ENCODE results near the gene CHCHD6.

The CHCHD6 gene

DNA sequence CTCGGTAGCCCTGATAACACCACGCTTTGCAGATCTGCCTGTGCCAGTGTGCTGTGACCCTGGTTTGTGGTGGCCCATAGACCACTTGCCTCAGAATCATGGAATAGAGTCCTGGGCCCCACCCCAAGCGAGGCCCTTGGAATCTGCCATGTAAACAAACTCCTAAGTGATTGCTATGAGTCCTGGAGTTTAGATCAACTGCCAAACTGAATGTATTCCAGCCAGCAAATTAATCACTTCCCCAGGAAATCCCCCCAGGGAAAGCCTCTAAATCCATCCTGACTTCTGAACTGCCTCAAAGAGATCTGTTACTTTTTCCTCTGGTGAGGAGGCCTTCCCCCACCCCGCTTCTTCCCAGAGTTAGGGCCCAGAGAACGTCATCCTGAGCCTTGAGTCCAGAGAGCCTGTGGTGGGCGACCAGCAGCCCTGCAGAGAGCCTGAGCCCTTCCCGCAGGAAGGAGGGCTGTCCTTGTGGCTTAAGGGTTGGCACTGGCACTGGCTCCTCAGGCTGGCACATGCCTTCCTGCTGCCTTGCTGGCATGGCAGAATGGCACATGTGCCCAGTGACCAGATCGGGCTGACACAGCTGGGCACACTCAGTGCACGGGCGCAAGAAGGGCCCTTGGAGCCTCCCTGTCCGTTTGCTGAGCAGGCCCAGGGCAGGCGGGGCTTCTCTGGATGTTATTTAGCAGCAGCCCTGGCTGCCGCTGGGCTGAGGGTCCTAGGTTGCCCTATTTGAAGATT, 228.3 kb downstream of the CHCHD6 start:
- peak overlapping the region; percentile 64 for H3K27ac Mint-ChIP-seq
- H3K36me3 Mint-ChIP-seq (ENCODE audit: low read depth): no peaks in the 10 kb centered on the region
- peaks cover 30% of the 10 kb centered on the region for H3K4me1 Mint-ChIP-seq (ENCODE audit: low read depth)
- intact Hi-C loops (cut with micrococcal nuclease): no loop called here
- H3K27me3 Mint-ChIP-seq: peaks cover 86% of the 10 kb centered on the region
- no peaks in the 10 kb centered on the region for H3K9me3 Mint-ChIP-seq
- no peak overlapping the region for H3K4me3 Mint-ChIP-seq

DNA sequence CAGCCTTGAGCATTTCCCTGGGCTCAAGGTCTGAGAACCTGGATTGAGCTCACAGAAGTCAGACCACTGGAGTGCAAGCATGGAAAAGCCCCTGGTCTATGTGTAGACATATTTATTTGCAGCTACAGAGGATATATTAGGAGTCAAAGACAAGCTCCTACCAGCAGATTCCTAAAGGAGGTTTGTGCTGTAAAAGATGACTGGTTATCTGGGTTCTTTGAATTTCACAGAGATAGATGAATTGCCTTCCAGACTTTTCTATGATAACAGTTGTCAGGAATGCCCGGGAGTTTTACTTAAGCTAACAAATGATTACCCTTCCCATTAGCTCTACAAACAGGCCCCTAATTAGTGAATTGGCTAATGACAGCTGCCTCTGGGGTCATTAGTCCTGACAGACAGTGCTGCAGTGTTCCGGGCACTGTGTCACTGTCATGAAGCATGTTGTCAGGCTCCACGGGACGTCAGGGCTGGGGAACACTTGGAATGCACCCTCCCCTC, 230.0 kb downstream of the CHCHD6 start:
- H3K27ac Mint-ChIP-seq: no peak overlapping the region
- H3K4me1 Mint-ChIP-seq (ENCODE audit: low read depth): peaks cover 22% of the 10 kb centered on the region
- H3K9me3 Mint-ChIP-seq: no peaks in the 10 kb centered on the region
- H3K4me3 Mint-ChIP-seq: no peak overlapping the region
- intact Hi-C loops (cut with micrococcal nuclease): no loop called here
- no peaks in the 10 kb centered on the region for H3K36me3 Mint-ChIP-seq (ENCODE audit: low read depth)
- peaks cover 86% of the 10 kb centered on the region for H3K27me3 Mint-ChIP-seq

DNA sequence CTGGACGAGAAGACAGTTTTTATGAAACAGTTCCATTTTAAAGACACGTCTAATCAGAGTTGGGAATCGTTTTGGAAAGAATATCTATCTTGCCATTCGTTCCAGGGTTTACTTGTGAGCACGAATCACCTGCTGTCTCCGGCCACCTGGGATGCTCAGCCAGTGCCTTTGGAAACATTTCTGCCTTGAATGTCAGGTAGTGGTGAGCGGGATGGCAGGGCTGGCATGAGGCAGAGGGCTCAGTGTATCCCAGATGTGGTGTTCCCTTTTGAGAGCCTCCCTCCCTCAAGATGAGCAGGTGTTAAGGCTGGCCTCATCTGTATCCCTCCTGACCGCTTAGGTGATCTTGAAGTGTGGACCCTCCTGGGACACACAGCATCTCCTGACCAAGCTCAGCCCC, 231.0 kb downstream of the CHCHD6 start:
- Mint-ChIP-seq H3K4me3 (no peak overlapping the region), H3K36me3 (ENCODE audit: low read depth) (no peaks in the 10 kb centered on the region), H3K4me1 (ENCODE audit: low read depth) (peaks cover 20% of the 10 kb centered on the region), H3K27me3 (peaks cover 84% of the 10 kb centered on the region), H3K9me3 (no peaks in the 10 kb centered on the region), H3K27ac (no peak overlapping the region)
- intact Hi-C loops (cut with micrococcal nuclease): no loop called here

DNA sequence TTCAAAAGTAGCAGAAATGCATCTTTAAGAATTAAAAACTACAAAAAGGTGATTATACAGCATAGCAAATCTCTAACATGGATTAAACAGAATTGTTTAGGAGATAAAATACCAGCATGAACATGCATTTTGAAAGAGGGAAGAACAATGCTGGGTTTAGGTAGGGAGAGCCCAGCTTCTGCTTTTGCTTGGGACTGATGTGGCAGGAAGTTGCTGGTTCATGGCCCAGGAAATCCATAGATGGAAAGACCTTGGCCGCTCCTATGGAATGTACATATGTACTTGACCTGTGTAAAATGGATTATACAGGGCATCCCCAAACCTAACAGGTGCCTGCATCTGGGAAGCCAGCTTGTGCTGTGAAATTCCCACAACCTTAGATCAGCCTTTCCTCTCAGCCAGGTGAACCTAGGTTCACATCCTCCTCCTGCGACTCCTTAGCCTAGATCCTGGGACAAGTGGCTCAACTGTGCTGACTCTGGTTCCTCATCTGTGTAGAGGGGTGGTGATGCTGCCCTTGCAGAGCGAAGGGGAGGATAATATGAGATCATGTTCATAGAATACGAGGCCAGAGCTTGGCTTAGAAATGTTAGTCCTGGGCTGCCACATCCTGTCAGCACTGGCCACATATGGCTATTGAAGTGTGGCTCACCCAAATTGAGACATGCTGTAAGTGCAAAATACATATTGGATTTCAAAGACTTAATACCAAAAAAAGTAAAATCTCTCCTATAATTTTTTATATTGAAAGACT, 231.9 kb downstream of the CHCHD6 start:
- Mint-ChIP-seq H3K27me3 (peaks cover 79% of the 10 kb centered on the region), H3K36me3 (ENCODE audit: low read depth) (no peaks in the 10 kb centered on the region), H3K27ac (no peak overlapping the region), H3K9me3 (no peaks in the 10 kb centered on the region), H3K4me1 (ENCODE audit: low read depth) (peaks cover 15% of the 10 kb centered on the region), H3K4me3 (no peak overlapping the region)
- intact Hi-C loops (cut with micrococcal nuclease): no loop called here

DNA sequence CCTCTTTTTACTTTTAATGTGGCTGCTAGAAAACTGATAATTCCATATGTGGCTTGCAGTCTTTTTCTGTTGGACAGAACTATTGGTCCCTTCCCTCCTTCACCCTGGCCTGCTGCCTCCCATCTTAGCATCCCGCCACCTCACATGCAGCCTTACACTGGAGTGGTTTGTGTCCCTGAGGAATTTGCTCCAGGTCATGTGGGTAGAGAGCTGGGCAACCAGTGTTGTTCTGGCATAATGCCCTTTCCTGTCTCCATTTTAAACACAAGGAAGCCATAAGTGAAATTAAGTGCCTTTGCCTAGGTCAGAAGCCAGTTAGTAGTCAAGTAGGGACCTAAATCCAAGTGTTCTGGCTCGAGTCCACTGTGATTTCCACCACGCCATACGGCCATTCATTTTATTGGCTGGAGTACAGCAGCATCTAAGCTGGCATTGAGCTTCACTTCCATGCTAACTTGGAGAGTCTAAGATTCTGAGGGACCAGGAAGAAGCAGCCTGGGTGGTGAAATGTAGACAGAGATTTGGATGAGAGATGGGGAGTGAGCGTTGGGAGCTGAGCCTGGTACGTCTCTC, 232.9 kb downstream of the CHCHD6 start:
- intact Hi-C loops (cut with micrococcal nuclease): no loop called here
- Mint-ChIP-seq H3K4me3 (no peak overlapping the region), H3K27ac (no peak overlapping the region), H3K36me3 (ENCODE audit: low read depth) (no peaks in the 10 kb centered on the region), H3K4me1 (ENCODE audit: low read depth) (peaks cover 13% of the 10 kb centered on the region), H3K9me3 (no peaks in the 10 kb centered on the region), H3K27me3 (peaks cover 77% of the 10 kb centered on the region)

DNA sequence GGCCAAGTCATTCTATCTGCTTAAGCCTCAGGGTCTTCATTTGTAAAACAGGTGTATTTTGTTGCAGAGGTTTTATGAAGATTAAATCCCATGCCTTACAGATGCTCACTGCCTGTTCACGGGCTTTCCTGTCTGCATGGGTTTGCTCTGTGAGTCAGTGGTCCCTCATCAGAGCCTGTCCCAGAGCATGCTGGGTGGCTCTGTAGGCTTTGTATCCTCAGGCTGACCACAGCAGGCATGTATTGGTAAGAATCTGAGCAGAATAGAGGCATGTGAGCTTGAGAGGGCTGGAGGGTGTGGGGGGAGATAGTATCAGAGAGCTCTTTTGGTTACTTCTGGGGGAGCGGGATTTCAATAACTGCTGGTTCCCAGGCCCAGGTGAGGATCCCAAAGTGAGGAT, 233.5 kb downstream of the CHCHD6 start:
- no peaks in the 10 kb centered on the region for H3K36me3 Mint-ChIP-seq (ENCODE audit: low read depth)
- H3K4me1 Mint-ChIP-seq (ENCODE audit: low read depth): peaks cover 13% of the 10 kb centered on the region
- H3K27ac Mint-ChIP-seq: peak overlapping the region; percentile 22
- H3K9me3 Mint-ChIP-seq: no peaks in the 10 kb centered on the region
- no peak overlapping the region for H3K4me3 Mint-ChIP-seq
- intact Hi-C loops (cut with micrococcal nuclease): no loop called here
- peaks cover 75% of the 10 kb centered on the region for H3K27me3 Mint-ChIP-seq

DNA sequence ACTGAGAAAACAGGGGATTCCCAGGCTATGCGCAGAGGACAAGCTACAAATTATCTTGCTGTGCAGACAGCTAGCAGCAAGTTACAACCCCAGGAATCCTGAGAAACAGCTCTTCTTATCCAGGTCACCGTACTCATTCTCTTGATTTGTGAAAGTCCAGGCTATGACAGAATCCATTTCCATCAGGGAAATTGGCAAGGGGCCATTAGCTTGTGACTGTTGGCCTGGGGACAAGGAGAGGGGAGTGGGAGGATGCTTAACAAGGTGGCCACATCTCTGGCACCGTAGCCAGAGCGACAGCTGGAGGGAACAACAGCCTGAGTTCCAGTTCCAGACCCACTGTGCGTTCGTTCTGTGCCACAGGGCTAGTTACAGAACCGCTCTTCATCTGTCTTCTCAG, 233.9 kb downstream of the CHCHD6 start:
- H3K36me3 Mint-ChIP-seq (ENCODE audit: low read depth): no peaks in the 10 kb centered on the region
- no peaks in the 10 kb centered on the region for H3K9me3 Mint-ChIP-seq
- peaks cover 74% of the 10 kb centered on the region for H3K27me3 Mint-ChIP-seq
- H3K4me3 Mint-ChIP-seq: no peak overlapping the region
- peak overlapping the region; percentile 22 for H3K27ac Mint-ChIP-seq
- H3K4me1 Mint-ChIP-seq (ENCODE audit: low read depth): peaks cover 13% of the 10 kb centered on the region
- intact Hi-C loops (cut with micrococcal nuclease): no loop called here

DNA sequence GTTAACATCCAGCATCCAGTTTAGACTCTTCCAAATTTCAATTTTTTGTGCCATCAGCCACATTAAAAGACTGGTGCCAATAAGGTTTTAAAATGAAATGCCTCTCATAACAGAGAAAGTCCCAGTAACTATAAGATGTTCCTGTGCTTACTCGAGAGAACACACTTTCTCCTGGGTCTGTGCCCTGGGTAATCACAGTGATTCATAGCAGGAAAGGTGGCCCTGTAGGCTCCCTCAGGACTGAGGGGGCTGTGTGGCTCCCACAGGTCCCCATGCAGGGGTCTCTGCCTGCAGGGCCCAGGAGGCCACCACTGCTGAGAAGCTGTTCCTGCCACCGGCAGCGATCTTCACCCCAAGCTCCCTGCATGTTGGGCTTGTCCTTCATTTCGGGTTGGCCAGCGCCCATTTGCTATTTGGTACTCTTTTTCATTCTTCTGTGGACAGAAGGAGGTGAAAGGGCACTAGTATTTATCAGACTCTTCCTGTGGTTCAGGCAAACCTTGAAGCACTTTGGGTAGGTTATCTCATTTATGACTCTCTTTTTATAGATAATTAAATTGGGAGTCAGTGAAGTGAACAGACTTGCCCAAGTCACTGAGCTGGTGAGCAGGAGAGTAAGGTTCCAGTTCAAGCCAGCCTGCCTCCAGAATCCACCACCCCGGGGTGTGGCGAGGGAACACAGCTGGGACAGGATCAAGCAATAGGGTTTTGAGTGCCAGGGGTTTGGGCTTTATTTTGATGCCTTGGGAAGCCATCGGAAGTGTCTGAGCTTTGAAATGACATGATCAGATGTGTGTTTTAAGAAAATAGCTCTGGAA, 234.7 kb downstream of the CHCHD6 start:
- peak overlapping the region; percentile 22 for H3K27ac Mint-ChIP-seq
- H3K27me3 Mint-ChIP-seq: peaks cover 73% of the 10 kb centered on the region
- H3K4me1 Mint-ChIP-seq (ENCODE audit: low read depth): peaks cover 13% of the 10 kb centered on the region
- H3K4me3 Mint-ChIP-seq: no peak overlapping the region
- H3K9me3 Mint-ChIP-seq: no peaks in the 10 kb centered on the region
- intact Hi-C loops (cut with micrococcal nuclease): no loop called here
- no peaks in the 10 kb centered on the region for H3K36me3 Mint-ChIP-seq (ENCODE audit: low read depth)

DNA sequence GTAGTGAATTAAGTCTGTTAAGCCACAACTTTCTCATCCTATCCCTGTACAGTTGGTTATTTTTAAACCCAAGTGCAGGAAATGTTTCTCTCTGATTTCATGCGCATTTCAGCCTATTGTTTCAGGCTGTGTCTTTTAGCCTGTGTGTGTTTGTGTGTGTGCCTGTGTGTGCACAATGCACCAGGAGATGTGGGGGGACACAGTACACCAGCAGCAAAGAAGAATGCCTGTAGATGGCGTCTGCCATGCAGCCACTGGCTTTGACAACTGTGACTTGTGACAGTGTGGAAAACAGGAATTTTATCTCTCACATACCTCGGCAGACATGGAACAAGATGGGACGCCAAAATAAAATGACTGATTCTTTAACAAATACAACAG, 235.3 kb downstream of the CHCHD6 start:
- no peak overlapping the region for H3K27ac Mint-ChIP-seq
- intact Hi-C loops (cut with micrococcal nuclease): no loop called here
- H3K36me3 Mint-ChIP-seq (ENCODE audit: low read depth): no peaks in the 10 kb centered on the region
- H3K4me1 Mint-ChIP-seq (ENCODE audit: low read depth): peaks cover 13% of the 10 kb centered on the region
- H3K9me3 Mint-ChIP-seq: no peaks in the 10 kb centered on the region
- H3K4me3 Mint-ChIP-seq: no peak overlapping the region
- H3K27me3 Mint-ChIP-seq: peaks cover 71% of the 10 kb centered on the region

DNA sequence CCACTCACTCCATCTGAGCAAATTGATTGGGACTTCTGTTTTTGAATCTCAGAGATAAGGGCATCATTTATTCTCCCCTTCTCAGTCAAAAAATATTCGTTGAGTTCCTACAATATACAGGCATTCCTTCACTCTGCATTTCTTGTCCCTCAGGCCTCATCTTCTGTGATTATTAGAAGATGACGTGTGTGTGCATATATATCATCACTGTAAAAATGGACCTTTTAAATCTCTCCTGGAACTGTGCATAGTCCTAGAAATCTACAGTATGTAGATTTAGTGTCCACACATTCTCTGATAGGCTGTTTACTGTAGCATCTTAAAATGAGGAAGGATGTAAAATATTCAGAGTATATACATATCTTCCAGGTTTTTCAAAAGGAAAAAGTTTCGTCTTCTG, 235.7 kb downstream of the CHCHD6 start:
- Mint-ChIP-seq H3K9me3 (no peaks in the 10 kb centered on the region), H3K27me3 (peaks cover 72% of the 10 kb centered on the region), H3K4me1 (ENCODE audit: low read depth) (peaks cover 17% of the 10 kb centered on the region), H3K36me3 (ENCODE audit: low read depth) (no peaks in the 10 kb centered on the region), H3K4me3 (no peak overlapping the region), H3K27ac (no peak overlapping the region)
- intact Hi-C loops (cut with micrococcal nuclease): loop anchor here (5.0 kb wide), 1 partner anchor 603 kb away; no protein-coding TSS in a partner anchor

DNA sequence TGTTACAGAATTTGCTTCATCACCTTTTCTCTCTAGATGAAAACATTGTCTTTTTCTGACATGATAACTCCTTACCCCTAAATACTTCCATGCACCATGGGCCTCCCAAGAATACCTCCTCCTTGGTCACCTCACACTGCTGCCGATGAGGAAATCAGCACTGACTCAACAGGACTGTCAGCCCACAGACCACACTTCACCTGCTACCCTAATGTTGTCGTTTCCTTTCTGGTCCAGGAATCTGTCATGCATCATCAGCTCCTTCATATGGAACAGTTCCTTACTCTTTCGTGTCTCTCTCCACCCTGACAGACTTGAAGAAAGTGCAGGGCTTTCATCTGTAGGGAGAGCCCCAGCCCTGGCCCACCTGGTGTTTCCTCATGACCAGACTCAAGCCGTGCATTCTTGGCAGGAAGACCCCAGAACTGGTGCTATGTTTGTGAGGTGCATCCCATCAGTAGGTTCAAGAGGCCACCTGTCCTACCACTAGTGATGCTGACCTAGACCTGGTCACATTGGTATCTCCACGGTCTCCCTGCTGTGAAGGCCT, 237.8 kb downstream of the CHCHD6 start:
- H3K4me3 Mint-ChIP-seq: no peak overlapping the region
- no peaks in the 10 kb centered on the region for H3K9me3 Mint-ChIP-seq
- peaks cover 83% of the 10 kb centered on the region for H3K27me3 Mint-ChIP-seq
- intact Hi-C loops (cut with micrococcal nuclease): loop anchor here (5.0 kb wide), 1 partner anchor 601 kb away; no protein-coding TSS in a partner anchor
- no peaks in the 10 kb centered on the region for H3K36me3 Mint-ChIP-seq (ENCODE audit: low read depth)
- peaks cover 9% of the 10 kb centered on the region for H3K4me1 Mint-ChIP-seq (ENCODE audit: low read depth)
- H3K27ac Mint-ChIP-seq: no peak overlapping the region

DNA sequence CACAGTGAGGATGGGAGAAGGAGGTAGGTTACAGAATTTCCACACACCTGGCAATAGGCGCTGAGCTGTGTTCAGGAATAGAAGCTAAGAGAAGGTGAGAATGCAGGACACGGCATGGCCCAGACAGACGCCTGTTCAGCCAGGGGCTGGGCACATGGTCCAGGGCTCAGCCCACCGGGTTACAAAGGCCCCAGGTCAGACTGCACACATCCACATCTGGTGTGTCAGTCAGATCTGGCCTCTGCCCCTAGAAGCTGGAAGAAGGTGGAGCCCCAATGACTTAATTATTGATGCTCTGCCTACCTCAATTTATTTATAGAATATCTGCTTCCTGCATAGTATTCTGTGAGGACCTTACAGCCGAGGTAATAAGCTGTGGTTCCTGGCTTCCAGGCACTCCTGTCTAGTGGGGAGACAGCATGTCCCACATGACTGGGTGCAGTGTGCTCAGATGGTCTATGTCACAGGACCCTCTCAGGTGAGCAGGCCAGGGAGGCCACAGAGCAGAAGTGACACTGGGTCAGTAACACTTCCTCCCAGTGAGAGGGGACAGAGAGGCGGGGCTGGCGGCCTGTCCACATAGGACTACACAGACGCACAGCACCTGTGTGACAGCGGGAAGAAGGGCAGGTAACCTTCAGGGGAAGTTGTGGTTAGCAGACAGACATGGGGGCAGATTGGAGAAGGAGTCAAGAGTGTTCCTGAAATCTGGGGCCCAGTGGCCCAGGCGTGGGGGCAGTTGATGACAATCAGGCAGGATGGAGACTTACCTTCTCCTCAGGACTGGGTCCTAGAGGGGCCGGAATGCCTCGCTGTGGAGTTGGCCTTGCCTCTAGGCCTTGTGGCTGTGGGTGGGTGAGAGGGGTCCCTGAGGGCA, 240.3 kb downstream of the CHCHD6 start:
- no peaks in the 10 kb centered on the region for H3K9me3 Mint-ChIP-seq
- H3K27ac Mint-ChIP-seq: peak overlapping the region; percentile 43
- H3K27me3 Mint-ChIP-seq: peaks cover 73% of the 10 kb centered on the region
- H3K4me3 Mint-ChIP-seq: no peak overlapping the region
- intact Hi-C loops (cut with micrococcal nuclease): loop anchor here (5.0 kb wide), 1 partner anchor 598 kb away; no protein-coding TSS in a partner anchor
- H3K36me3 Mint-ChIP-seq (ENCODE audit: low read depth): no peaks in the 10 kb centered on the region
- peaks cover 18% of the 10 kb centered on the region for H3K4me1 Mint-ChIP-seq (ENCODE audit: low read depth)

Data from dendritic cell treated with granulocyte-macrophage colony-stimulating factor and Interleukin-4, amounts not matched to agents 40 ng/mL and 50 ng/mL, for 4 days (primary cell).